ENCODE data around the gene E2F1.

The E2F1 gene

GRCh38 chr20:33670715-33671499 lies 15.3 kb downstream of the E2F1 start:
- in situ Hi-C loops (cut with HindIII; ENCODE audit: low pct_unique_long_range_greater_than_20kb, low sequenced_read_pairs), result no loop called here
- TF ChIP-seq JUND (IDR thresholded peaks at IDR 0.05; ENCODE audit: low read depth), result no peak
- DNase-seq (ENCODE audit: low read depth in 1 of 2, low spot score in 1 of 2), result peak; percentile 81 to 85

- DNase-seq (ENCODE audit: low read depth in 1 of 2, low spot score in 1 of 2), result no peak
- in situ Hi-C loops (cut with HindIII; ENCODE audit: low pct_unique_long_range_greater_than_20kb, low sequenced_read_pairs), result no loop called here
- TF ChIP-seq JUND (IDR thresholded peaks at IDR 0.05; ENCODE audit: low read depth), result no peak
Observed at GRCh38 chr20:33669873-33670640, 16.1 kb downstream of the E2F1 start.

GRCh38 chr20:33669224-33669623 lies 17.0 kb downstream of the E2F1 start:
- TF ChIP-seq JUND (IDR thresholded peaks at IDR 0.05; ENCODE audit: low read depth), result no peak
- in situ Hi-C loops (cut with HindIII; ENCODE audit: low pct_unique_long_range_greater_than_20kb, low sequenced_read_pairs), result no loop called here
- no peak for DNase-seq (ENCODE audit: low read depth in 1 of 2, low spot score in 1 of 2)

GRCh38 chr20:33668466-33669155 lies 17.6 kb downstream of the E2F1 start:
- no peak for DNase-seq (ENCODE audit: low read depth in 1 of 2, low spot score in 1 of 2)
- in situ Hi-C loops (cut with HindIII; ENCODE audit: low pct_unique_long_range_greater_than_20kb, low sequenced_read_pairs), result no loop called here

GRCh38 chr20:33667676-33668465 lies 18.3 kb downstream of the E2F1 start:
- peak; percentile 80 to 85 for DNase-seq (ENCODE audit: low read depth in 1 of 2, low spot score in 1 of 2)
- in situ Hi-C loops (cut with HindIII; ENCODE audit: low pct_unique_long_range_greater_than_20kb, low sequenced_read_pairs), result no loop called here

More at GRCh38 chr20:33668466-33669155, 17.6 kb downstream of the E2F1 start:
- no peak for TF ChIP-seq JUND (IDR thresholded peaks at IDR 0.05; ENCODE audit: low read depth)

GRCh38 chr20:33667245-33667675 lies 18.9 kb downstream of the E2F1 start:
- peak in 1 of 2 experiments; percentile 78 for DNase-seq (ENCODE audit: low read depth in 1 of 2, low spot score in 1 of 2)
- no peak for TF ChIP-seq JUND (IDR thresholded peaks at IDR 0.05; ENCODE audit: low read depth)
- in situ Hi-C loops (cut with HindIII; ENCODE audit: low pct_unique_long_range_greater_than_20kb, low sequenced_read_pairs), result no loop called here

More at GRCh38 chr20:33667676-33668465, 18.3 kb downstream of the E2F1 start:
- TF ChIP-seq JUND (IDR thresholded peaks at IDR 0.05; ENCODE audit: low read depth), result no peak

GRCh38 chr20:33666293-33667244 lies 19.6 kb downstream of the E2F1 start, which contains the start of gene ACTL10:
Gene ACTL10, plus strand, starts transcription at chr20:33666943. Its CDS starts 555 bp downstream, at chr20:33667498.
- TF ChIP-seq JUND (IDR thresholded peaks at IDR 0.05; ENCODE audit: low read depth), result no peak; the same call in 1 of the 2 replicates
- in situ Hi-C loops (cut with HindIII; ENCODE audit: low pct_unique_long_range_greater_than_20kb, low sequenced_read_pairs), result no loop called here
- DNase-seq (ENCODE audit: low read depth in 1 of 2, low spot score in 1 of 2), result peak; percentile 88 to 97

- DNase-seq (ENCODE audit: low read depth in 1 of 2, low spot score in 1 of 2), result no peak
- TF ChIP-seq JUND (IDR thresholded peaks at IDR 0.05; ENCODE audit: low read depth), result no peak
- in situ Hi-C loops (cut with HindIII; ENCODE audit: low pct_unique_long_range_greater_than_20kb, low sequenced_read_pairs), result no loop called here
Observed at GRCh38 chr20:33664762-33665144, 21.4 kb downstream of the E2F1 start.

GRCh38 chr20:33664085-33664761 lies 22.0 kb downstream of the E2F1 start:
- DNase-seq (ENCODE audit: low read depth in 1 of 2, low spot score in 1 of 2), result no peak
- in situ Hi-C loops (cut with HindIII; ENCODE audit: low pct_unique_long_range_greater_than_20kb, low sequenced_read_pairs), result no loop called here
- no peak for TF ChIP-seq JUND (IDR thresholded peaks at IDR 0.05; ENCODE audit: low read depth)
